GM15510 (cell line): ENCODE results near the gene STOX1.

Experiments
- POLR2A ChIP-seq: IDR thresholded peaks from 3 replicates; pipeline ENCODE4 v1.6.1; 2011; ENCODE audit warnings: borderline replicate concordance; ENCODE audit not compliant: insufficient read length; ENCODE audit errors: extremely low read depth

Gene STOX1

GRCh38 chr10:68902382-68902781 is 75.1 kb downstream of the STOX1 start:
- no peak for TF ChIP-seq POLR2A

GRCh38 chr10:68924593-68924992 is 97.3 kb downstream of the STOX1 start:
- TF ChIP-seq POLR2A = no peak

- TF ChIP-seq POLR2A = no peak
Observed at GRCh38 chr10:68925489-68925888, 98.2 kb downstream of the STOX1 start.

GRCh38 chr10:68934994-68935393 is 107.7 kb downstream of the STOX1 start:
- no peak for TF ChIP-seq POLR2A

GRCh38 chr10:68938117-68938516 is 110.8 kb downstream of the STOX1 start:
- TF ChIP-seq POLR2A = no peak

GRCh38 chr10:68938884-68939283 is 111.6 kb downstream of the STOX1 start:
- TF ChIP-seq POLR2A = no peak
